IPS-11a (cell line): Measurements from ENCODE around the gene ATAD3A.

Experiments
- H3K4me3 ChIP-seq: one replicate; pipeline ENCODE4 v1.5.1; 2013; ENCODE audit warnings: low read depth, low read length, control low read depth

The ATAD3A gene

GRCh38 chr1:1577367-1578011 is 65.5 kb downstream of the ATAD3A start:
- no peak overlapping the region for H3K4me3 ChIP-seq

GRCh38 chr1:1578371-1578940 is 66.5 kb downstream of the ATAD3A start:
- no peak overlapping the region for H3K4me3 ChIP-seq

GRCh38 chr1:1582585-1583346 is 70.8 kb downstream of the ATAD3A start:
- H3K4me3 ChIP-seq: no peak overlapping the region

GRCh38 chr1:1583347-1584010 is 71.5 kb downstream of the ATAD3A start:
- H3K4me3 ChIP-seq: no peak overlapping the region
